Esophagus squamous epithelium (tissue), 5 donors: Measurements from ENCODE around the gene EXOC1. TPM values are rescaled to one million over a fixed set of nuclear protein-coding genes. Genes with fewer than 3 reads are reported as not detected.
"Not testable (repeated sequence)": the region's sequence is repeated elsewhere in the genome, so short reads cannot be mapped to it uniquely, and the experiment has no call there.

Experiments
- DNase-seq: peaks from one replicate; lab custom pipeline; 2025; lab: John Stamatoyannopoulos, UW
- H3K27ac ChIP-seq, 4 donors: fragments of 200-600 bp; sonication (generic); one replicate each; pipeline ENCODE4 v1.5.1; 2016 to 2019; ENCODE audit warnings: mild to moderate bottlenecking in 1 of 4
- H3K27me3 ChIP-seq, 4 donors: fragments of 200-600 bp; sonication (generic); 1 replicate in 3 of 4; 2 replicates in 1 of 4; pipeline versions ENCODE4 v1.5.1 to v1.6.0; 2017 to 2021; ENCODE audit warnings: antibody characterized with exemption in 1 of 4
- H3K36me3 ChIP-seq, 3 donors: fragments of 200-600 bp; sonication (generic); one replicate each; pipeline ENCODE4 v1.5.1; 2016 to 2019
- H3K4me1 ChIP-seq, 3 donors: fragments of 200-600 bp; sonication (generic); one replicate each; pipeline ENCODE4 v1.5.1; 2017 to 2019
- H3K4me3 ChIP-seq, 4 donors: fragments of 200-600 bp; sonication (generic); 1 replicate in 3 of 4; 2 replicates in 1 of 4; pipeline ENCODE4 v1.5.1; 2016 to 2019; ENCODE audit warnings: mild to moderate bottlenecking in 2 of 4, moderate library complexity in 1 of 4
- H3K9me3 ChIP-seq, 3 donors: fragments of 200-600 bp; sonication (generic); one replicate each; pipeline ENCODE4 v1.5.1; 2016 to 2019
- POLR2A ChIP-seq, 4 donors: fragments of 450-650 bp; IDR thresholded peaks; one replicate each; pipeline ENCODE4 v1.6.1; 2017; ENCODE audit warnings: antibody characterized with exemption in 4 of 4, mild to moderate bottlenecking in 4 of 4, moderate library complexity in 3 of 4
- WGBS, 2 donors: methylation state at CpG; one replicate each; pipeline ENCODE4 v1.1.5; 2018; 5-methylcytosine and 5-hydroxymethylcytosine counted together
- intact Hi-C: fragments of 100-400 bp; cut with DNase I; formaldehyde crosslinking; loops from one replicate; pipeline ENCODE4 v1.15.0; 2022
- total RNA-seq, 4 donors: library from RNA; depleted of rRNA; stranded (reverse); fragments of >200 nt; gene quantifications; one replicate each; pipeline ENCODE4 v1.1.0, GENCODE V29; 2016
- TF ChIP-seq, protein P1 (sequence below), 6 experiments: fragments of 450-650 bp in 4 of 6; fragments of 200-600 bp in 2 of 6; sonication (generic) in 2 of 6; IDR thresholded peaks; one replicate each; pipeline ENCODE4 v1.5.1; 2016 to 2019; ENCODE audit warnings: antibody characterized with exemption in 6 of 6, mild to moderate bottlenecking in 4 of 6, moderate library complexity in 4 of 6
- donor health status: DM: yes; HTN: yes; CAD: no.

EXOC1 gene
- total RNA-seq, 4 donors from 2014 or later = 28.5 to 43.7 (median 41.7) TPM

DNA sequence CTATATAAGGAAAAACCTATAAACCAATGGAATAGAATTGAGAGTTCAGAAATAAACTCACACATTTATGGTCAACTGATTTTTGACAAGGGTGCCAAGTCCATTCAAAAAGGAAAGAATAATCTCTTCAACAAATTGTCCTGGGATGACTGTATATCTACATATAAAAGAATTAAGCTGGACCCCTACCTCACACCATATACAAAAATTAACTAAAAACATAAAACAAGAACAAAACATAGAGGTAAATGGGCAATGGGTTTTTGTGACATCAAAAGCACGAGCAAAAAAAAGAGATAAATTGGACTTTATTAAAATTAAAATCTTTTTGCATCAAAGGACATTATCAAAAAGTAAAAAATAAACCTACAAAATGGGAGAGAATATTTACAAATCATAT lies 15.5 kb upstream of the EXOC1 start:
- Histone ChIP-seq H3K4me1 (peaks cover 0 to 7% (median 0%) of the 10 kb centered on the region in 3 donors), H3K27me3 (peaks cover 0 to 9% (median 0%) of the 10 kb centered on the region in 4 donors), H3K4me3 (no peak overlapping the region), H3K36me3 (no peaks in the 10 kb centered on the region), H3K27ac (no peak overlapping the region), H3K9me3 (peaks cover 0 to 7% (median 0%) of the 10 kb centered on the region in 3 donors)
- TF ChIP-seq, protein P1, sequence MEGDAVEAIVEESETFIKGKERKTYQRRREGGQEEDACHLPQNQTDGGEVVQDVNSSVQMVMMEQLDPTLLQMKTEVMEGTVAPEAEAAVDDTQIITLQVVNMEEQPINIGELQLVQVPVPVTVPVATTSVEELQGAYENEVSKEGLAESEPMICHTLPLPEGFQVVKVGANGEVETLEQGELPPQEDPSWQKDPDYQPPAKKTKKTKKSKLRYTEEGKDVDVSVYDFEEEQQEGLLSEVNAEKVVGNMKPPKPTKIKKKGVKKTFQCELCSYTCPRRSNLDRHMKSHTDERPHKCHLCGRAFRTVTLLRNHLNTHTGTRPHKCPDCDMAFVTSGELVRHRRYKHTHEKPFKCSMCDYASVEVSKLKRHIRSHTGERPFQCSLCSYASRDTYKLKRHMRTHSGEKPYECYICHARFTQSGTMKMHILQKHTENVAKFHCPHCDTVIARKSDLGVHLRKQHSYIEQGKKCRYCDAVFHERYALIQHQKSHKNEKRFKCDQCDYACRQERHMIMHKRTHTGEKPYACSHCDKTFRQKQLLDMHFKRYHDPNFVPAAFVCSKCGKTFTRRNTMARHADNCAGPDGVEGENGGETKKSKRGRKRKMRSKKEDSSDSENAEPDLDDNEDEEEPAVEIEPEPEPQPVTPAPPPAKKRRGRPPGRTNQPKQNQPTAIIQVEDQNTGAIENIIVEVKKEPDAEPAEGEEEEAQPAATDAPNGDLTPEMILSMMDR (IDR thresholded peaks at IDR 0.05) = no peak
- TF ChIP-seq POLR2A (IDR thresholded peaks at IDR 0.05) = no peak
- DNase-seq = no peak
- intact Hi-C loops = no loop called here
- WGBS, 2 donors = 52 to 80% methylated on average over 1 of the region's 1 CpG

DNA sequence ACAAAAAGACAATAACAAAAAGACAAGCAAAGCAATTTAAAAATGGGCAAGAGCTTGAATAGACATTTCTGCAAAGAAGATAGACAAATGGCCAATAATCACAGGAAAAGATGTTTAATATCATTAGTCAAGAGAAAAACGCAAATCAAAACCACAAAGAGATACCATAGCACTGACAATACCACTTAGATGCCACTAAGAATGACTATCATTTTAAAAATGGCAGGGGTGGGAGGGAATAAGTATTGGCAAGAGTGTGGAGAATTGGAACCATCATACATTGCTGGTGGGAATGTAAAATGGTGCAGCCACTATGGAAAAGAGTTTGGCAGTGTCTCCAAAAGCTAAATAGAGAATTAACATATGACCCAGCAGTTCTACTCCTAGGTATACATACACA lies 15.1 kb upstream of the EXOC1 start:
- 62 to 71% methylated on average over 1 of the region's 1 CpG for WGBS, 2 donors
- no peak for TF ChIP-seq POLR2A (IDR thresholded peaks at IDR 0.05)
- TF ChIP-seq, protein P1 (IDR thresholded peaks at IDR 0.05) = no peak
- intact Hi-C loops = no loop called here

DNA sequence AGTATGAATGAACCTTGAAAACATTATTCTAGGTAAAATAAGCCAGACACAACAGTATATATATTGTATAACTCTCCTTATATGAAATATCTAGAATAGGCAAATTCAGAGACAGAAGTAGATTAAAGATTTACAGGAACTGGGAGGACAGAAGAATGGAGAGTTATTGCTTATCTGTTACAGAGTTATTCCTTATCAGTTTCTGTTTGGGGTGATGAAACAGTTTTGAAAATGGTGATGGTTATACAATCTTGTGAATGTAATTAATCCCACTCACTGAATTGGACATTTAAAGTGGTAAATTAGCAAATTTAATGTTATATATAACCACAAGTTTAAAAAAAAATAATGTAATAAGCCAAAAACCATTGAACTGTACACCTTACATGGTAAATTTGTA lies 14.5 kb upstream of the EXOC1 start:
- Histone ChIP-seq H3K27me3 (peaks cover 0 to 9% (median 0%) of the 10 kb centered on the region in 4 donors), H3K27ac (no peak overlapping the region), H3K4me3 (no peak overlapping the region), H3K9me3 (peaks cover 0 to 7% (median 0%) of the 10 kb centered on the region in 3 donors), H3K36me3 (no peaks in the 10 kb centered on the region), H3K4me1 (peaks cover 0 to 7% (median 0%) of the 10 kb centered on the region in 3 donors)
- intact Hi-C loops = no loop called here
- TF ChIP-seq POLR2A (IDR thresholded peaks at IDR 0.05) = no peak
- TF ChIP-seq, protein P1 (IDR thresholded peaks at IDR 0.05) = no peak
- DNase-seq = no peak

More for the DNA sequence above, 15.1 kb upstream of the EXOC1 start:
- H3K27ac ChIP-seq = no peak overlapping the region
- DNase-seq = no peak
- peaks cover 0 to 7% (median 0%) of the 10 kb centered on the region in 3 donors for H3K9me3 ChIP-seq
- H3K27me3 ChIP-seq = peaks cover 0 to 9% (median 0%) of the 10 kb centered on the region in 4 donors
- H3K4me1 ChIP-seq = peaks cover 0 to 7% (median 0%) of the 10 kb centered on the region in 3 donors
- no peaks in the 10 kb centered on the region for H3K36me3 ChIP-seq
- no peak overlapping the region for H3K4me3 ChIP-seq

DNA sequence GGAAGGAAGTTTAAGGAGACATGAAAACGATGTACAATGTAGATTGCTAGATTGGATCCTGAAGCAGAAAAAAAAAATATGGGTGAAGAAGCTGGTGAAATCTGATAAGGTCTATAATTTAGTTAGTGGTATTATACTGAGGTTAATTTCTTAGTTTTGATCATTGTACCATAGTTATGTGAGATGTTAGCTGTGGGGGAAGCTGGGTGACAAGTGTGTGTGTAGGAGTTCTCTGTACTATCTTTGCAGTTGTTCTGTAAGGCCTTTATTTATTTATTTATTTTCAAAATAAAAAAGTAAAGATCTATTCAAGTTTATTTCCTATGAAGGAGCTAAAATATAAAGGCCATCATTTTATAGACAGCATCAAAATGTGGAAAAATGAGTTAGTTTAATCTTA lies 12.5 kb upstream of the EXOC1 start:
- H3K4me3 ChIP-seq = no peak overlapping the region
- H3K4me1 ChIP-seq = peaks cover 0 to 7% (median 0%) of the 10 kb centered on the region in 3 donors
- H3K9me3 ChIP-seq = peaks cover 0 to 7% (median 0%) of the 10 kb centered on the region in 3 donors
- H3K36me3 ChIP-seq = no peaks in the 10 kb centered on the region
- intact Hi-C loops = no loop called here
- no peak overlapping the region for H3K27ac ChIP-seq
- WGBS, 2 donors = 81 to 94% methylated on average over 1 of the region's 1 CpG
- H3K27me3 ChIP-seq = peaks cover 0 to 6% (median 0%) of the 10 kb centered on the region in 4 donors
- DNase-seq = no peak
- TF ChIP-seq, protein P1 (IDR thresholded peaks at IDR 0.05) = no peak
- TF ChIP-seq POLR2A (IDR thresholded peaks at IDR 0.05) = no peak

DNA sequence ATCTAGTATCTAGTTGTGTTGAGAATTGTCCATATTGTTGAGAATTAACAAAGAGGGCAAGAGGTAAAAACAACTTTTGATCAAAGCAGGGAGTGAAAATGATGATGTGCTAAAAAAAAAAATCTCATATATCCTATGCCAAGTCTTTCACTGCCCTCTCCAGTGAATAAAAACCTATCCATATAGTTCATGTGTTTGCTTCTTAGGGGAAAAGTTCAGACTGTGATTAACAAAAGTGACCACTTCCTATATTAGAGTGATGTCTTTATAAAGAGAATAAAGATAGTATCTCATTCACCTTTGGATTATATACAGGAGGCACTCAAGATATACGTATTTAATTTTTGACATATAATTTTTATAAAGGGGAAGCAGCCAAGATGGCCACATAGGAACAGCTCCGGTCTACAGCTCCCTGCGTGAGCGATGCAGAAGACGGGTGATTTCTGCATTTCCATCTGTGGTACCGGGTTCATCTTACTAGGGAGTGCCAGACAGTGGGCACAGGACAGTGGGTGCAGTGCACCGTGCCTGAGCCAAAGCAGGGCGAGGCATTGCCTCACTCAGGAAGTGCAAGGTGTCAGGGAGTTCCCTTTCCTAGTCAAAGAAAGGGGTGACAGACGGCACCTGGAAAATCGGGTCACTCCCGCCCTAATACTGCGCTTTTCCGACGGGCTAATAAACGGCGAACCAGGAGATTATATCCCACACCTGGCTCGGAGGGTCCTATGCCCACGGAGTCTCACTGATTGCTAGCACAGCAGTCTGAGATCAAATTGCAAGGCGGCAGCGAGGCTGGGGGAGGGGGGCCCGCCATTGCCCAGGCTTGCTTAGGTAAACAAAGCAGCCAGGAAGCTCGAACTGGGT lies 11.8 kb upstream of the EXOC1 start:
- H3K4me1 ChIP-seq, H3K9me3 ChIP-seq, H3K27me3 ChIP-seq, DNase-seq, H3K36me3 ChIP-seq, intact Hi-C loops: not testable (repeated sequence)
- H3K27ac ChIP-seq = peak overlapping the region in 1 of 4 donors; percentile 54
- H3K4me3 ChIP-seq = peak overlapping the region in 1 of 4 donors; percentile 6
- 72 to 76% methylated on average over 8 to 16 of the region's 22 CpGs for WGBS, 2 donors

DNA sequence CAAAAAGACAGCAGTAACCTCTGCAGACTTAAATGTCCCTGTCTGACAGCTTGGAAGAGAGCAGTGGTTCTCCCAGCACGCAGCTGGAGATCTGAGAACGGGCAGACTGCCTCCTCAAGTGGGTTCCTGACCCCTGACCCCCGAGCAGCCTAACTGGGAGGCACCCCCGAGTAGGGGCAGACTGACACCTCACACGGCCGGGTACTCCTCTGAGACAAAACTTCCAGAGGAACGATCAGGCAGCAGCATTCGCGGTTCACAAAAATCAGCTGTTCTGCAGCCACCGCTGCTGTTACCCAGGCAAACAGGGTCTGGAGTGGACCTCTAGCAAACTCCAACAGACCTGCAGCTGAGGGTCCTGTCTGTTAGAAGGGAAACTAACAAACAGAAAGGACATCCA lies 11.1 kb upstream of the EXOC1 start:
- H3K27me3 ChIP-seq, H3K27ac ChIP-seq, H3K4me3 ChIP-seq, H3K36me3 ChIP-seq, DNase-seq, H3K4me1 ChIP-seq, intact Hi-C loops, H3K9me3 ChIP-seq: not testable (repeated sequence)
- 83% methylated on average over 2 of the region's 10 CpGs; no CpG with 5 or more reads in 1 of the 2 donors for WGBS, 2 donors
